Measurements from ENCODE around the gene NAMPT. TPM values are rescaled to one million over a fixed set of nuclear protein-coding genes. Genes with fewer than 3 reads are reported as not detected.
A peak's percentile ranks its signal among the peaks of the same experiment; 100 is the strongest.
"Not testable (repeated sequence)": the region's sequence is repeated elsewhere in the genome, so short reads cannot be mapped to it uniquely, and the experiment has no call there.

The NAMPT gene
- total RNA-seq, 8 experiments from 2014 or later: 24.0 to 138 (median 80.6) TPM

- H3K4me3 ChIP-seq; in situ Hi-C loops (cut with MboI; ENCODE audit: low pct_unique_long_range_greater_than_20kb in 2 of 9, low sequenced_read_pairs in 9 of 9, unreplicated experiment in 9 of 9); H3K4me1 ChIP-seq (replicated peaks in 1 of 2); ATAC-seq (replicated peaks in 6 of 8); H3K27ac ChIP-seq: not testable (repeated sequence)
- 60 to 91% (median 76%) methylated on average over 1 to 6 of the region's 7 CpGs; no CpG with 5 or more reads in 7 of the 10 experiments for WGBS, 10 experiments
Measured at GRCh38 chr7:106208944-106209343, 75.8 kb downstream of the NAMPT start.

- 20 to 81% (median 69%) methylated on average over 1 to 4 of the region's 7 CpGs; no CpG with 5 or more reads in 4 of the 10 experiments for WGBS, 10 experiments
Measured at GRCh38 chr7:106206826-106207541, 77.8 kb downstream of the NAMPT start.

GRCh38 chr7:106205621-106206222 lies 79.1 kb downstream of the NAMPT start:
- WGBS, 10 experiments: 54 to 100% (median 85%) methylated on average over 1 to 3 of the region's 3 CpGs; no CpG with 5 or more reads in 2 of the 10 experiments
- Histone ChIP-seq H3K27ac (no peak overlapping the region), H3K4me1 (replicated peaks in 1 of 2) (no peaks in the 10 kb centered on the region), H3K4me3 (no peak overlapping the region)
- ATAC-seq (replicated peaks in 6 of 8): no peak
- in situ Hi-C loops (cut with MboI; ENCODE audit: low pct_unique_long_range_greater_than_20kb in 2 of 9, low sequenced_read_pairs in 9 of 9, unreplicated experiment in 9 of 9): no loop called here

More at GRCh38 chr7:106206826-106207541, 77.8 kb downstream of the NAMPT start:
- in situ Hi-C loops (cut with MboI; ENCODE audit: low pct_unique_long_range_greater_than_20kb in 2 of 9, low sequenced_read_pairs in 9 of 9, unreplicated experiment in 9 of 9): no loop called here
- Histone ChIP-seq H3K4me3 (no peak overlapping the region), H3K4me1 (replicated peaks in 1 of 2) (no peaks in the 10 kb centered on the region), H3K27ac (no peak overlapping the region)
- ATAC-seq (replicated peaks in 6 of 8): peak in 3 of 8 experiments; percentile 13 to 44 (median 34)

GRCh38 chr7:106203473-106203872 lies 81.3 kb downstream of the NAMPT start:
- in situ Hi-C loops (cut with MboI; ENCODE audit: low pct_unique_long_range_greater_than_20kb in 2 of 9, low sequenced_read_pairs in 9 of 9, unreplicated experiment in 9 of 9): no loop called here
- H3K4me3 ChIP-seq: no peak overlapping the region
- H3K4me1 ChIP-seq (replicated peaks in 1 of 2): no peaks in the 10 kb centered on the region
- 0 to 63% (median 17%) methylated on average over 1 of the region's 1 CpG; no CpG with 5 or more reads in 5 of the 10 experiments for WGBS, 10 experiments
- no peak overlapping the region for H3K27ac ChIP-seq
- no peak for ATAC-seq (replicated peaks in 6 of 8)

GRCh38 chr7:106201164-106201563 lies 83.6 kb downstream of the NAMPT start:
- Histone ChIP-seq H3K4me3 (no peak overlapping the region), H3K27ac (no peak overlapping the region), H3K4me1 (replicated peaks in 1 of 2) (no peaks in the 10 kb centered on the region)
- WGBS, 10 experiments: 17 to 100% (median 69%) methylated on average over 1 to 3 of the region's 3 CpGs; no CpG with 5 or more reads in 2 of the 10 experiments
- ATAC-seq (replicated peaks in 6 of 8): no peak
- in situ Hi-C loops (cut with MboI; ENCODE audit: low pct_unique_long_range_greater_than_20kb in 2 of 9, low sequenced_read_pairs in 9 of 9, unreplicated experiment in 9 of 9): no loop called here

GRCh38 chr7:106199813-106200364 lies 84.9 kb downstream of the NAMPT start:
- in situ Hi-C loops (cut with MboI; ENCODE audit: low pct_unique_long_range_greater_than_20kb in 2 of 9, low sequenced_read_pairs in 9 of 9, unreplicated experiment in 9 of 9): loop anchor here in 6 of 9 experiments (25.0 kb wide), 2 partner anchors 262 to 537 kb away; no protein-coding TSS in a partner anchor
- no peak for ATAC-seq (replicated peaks in 6 of 8)
- H3K27ac ChIP-seq: no peak overlapping the region

GRCh38 chr7:106199024-106199423 lies 85.8 kb downstream of the NAMPT start:
- no peak for ATAC-seq (replicated peaks in 6 of 8)
- WGBS, 10 experiments: 73 to 100% (median 100%) methylated on average over 1 of the region's 1 CpG; no CpG with 5 or more reads in 3 of the 10 experiments
- in situ Hi-C loops (cut with MboI; ENCODE audit: low pct_unique_long_range_greater_than_20kb in 2 of 9, low sequenced_read_pairs in 9 of 9, unreplicated experiment in 9 of 9): loop anchor here in 6 of 9 experiments (25.0 kb wide), 2 partner anchors 263 to 538 kb away; no protein-coding TSS in a partner anchor
- H3K4me3 ChIP-seq: no peak overlapping the region
- H3K4me1 ChIP-seq (replicated peaks in 1 of 2): no peaks in the 10 kb centered on the region
- no peak overlapping the region for H3K27ac ChIP-seq

More at GRCh38 chr7:106199813-106200364, 84.9 kb downstream of the NAMPT start:
- Histone ChIP-seq H3K4me1 (replicated peaks in 1 of 2) (no peaks in the 10 kb centered on the region), H3K4me3 (no peak overlapping the region)
- WGBS, 10 experiments: 59 to 100% (median 87%) methylated on average over 2 to 6 of the region's 6 CpGs

Other genes with a start within 250 kb of the NAMPT start
- gene SYPL1, start 172.7 kb downstream of the NAMPT start, total RNA-seq: 10 to 100 TPM in 7 of 8 experiments, 1 to 10 TPM in 1; 9.8 to 83.7 (median 23.0) TPM